Loucy (cell line): ENCODE measurements around the gene RAD51B.
A peak's percentile ranks its signal among the peaks of the same experiment; 100 is the strongest.

Experiments
- H2AFZ ChIP-seq: fragments of 200-600 bp; sonication (generic); 2 replicates; pipeline ENCODE4 v1.6.0; 2016; ENCODE audit warnings: antibody characterized with exemption, mild to moderate bottlenecking, low read length, moderate library complexity
- H3F3A ChIP-seq: fragments of 200-600 bp; 2 replicates; pipeline ENCODE4 v1.6.0; 2016; ENCODE audit warnings: antibody characterized with exemption, low read depth, mild to moderate bottlenecking
- H3K27me3 ChIP-seq: fragments of 200-600 bp; sonication (generic); 2 replicates; pipeline ENCODE4 v1.6.1; 2014; ENCODE audit warnings: low read length, mild to moderate bottlenecking; ENCODE audit not compliant: insufficient read depth, poor library complexity, severe bottlenecking
- H3K36me3 ChIP-seq: fragments of 200-600 bp; sonication (generic); 2 replicates; pipeline ENCODE4 v1.6.1; 2016; ENCODE audit warnings: low read length; ENCODE audit not compliant: insufficient read depth
- H3K4me1 ChIP-seq: fragments of 200-600 bp; sonication (generic); 2 replicates; pipeline ENCODE4 v1.5.1; 2014; ENCODE audit warnings: low read length, mild to moderate bottlenecking; ENCODE audit not compliant: insufficient read depth, poor library complexity, severe bottlenecking
- H3K4me2 ChIP-seq: fragments of 200-600 bp; sonication (generic); 2 replicates; pipeline ENCODE4 v1.6.0; 2014; ENCODE audit warnings: antibody characterized with exemption, low read length, low read depth, mild to moderate bottlenecking; ENCODE audit not compliant: poor library complexity, severe bottlenecking
- H3K4me3 ChIP-seq: fragments of 200-600 bp; sonication (generic); 2 replicates; pipeline ENCODE4 v1.5.1; 2014; ENCODE audit warnings: low read length, mild to moderate bottlenecking, mixed read lengths; ENCODE audit not compliant: poor library complexity, severe bottlenecking
- H3K79me2 ChIP-seq: fragments of 200-600 bp; sonication (generic); 2 replicates; pipeline ENCODE4 v1.6.1; 2014; ENCODE audit warnings: low read length; ENCODE audit not compliant: insufficient read depth
- H3K9ac ChIP-seq: fragments of 200-600 bp; sonication (generic); 2 replicates; pipeline ENCODE4 v1.6.0; 2014; ENCODE audit warnings: mild to moderate bottlenecking, low read depth, low read length, moderate library complexity; ENCODE audit not compliant: poor library complexity, severe bottlenecking
- H3K9me2 ChIP-seq: fragments of 200-600 bp; sonication (generic); replicated peaks from 2 replicates; pipeline ENCODE4 v1.6.1; 2016; ENCODE audit warnings: low read depth, low read length, mixed read lengths
- H3K9me3 ChIP-seq: fragments of 200-600 bp; sonication (generic); 2 replicates; pipeline ENCODE4 v1.6.1; 2014; ENCODE audit warnings: mild to moderate bottlenecking, antibody characterized with exemption, low read length, low read depth; ENCODE audit not compliant: insufficient read depth
- H4K20me1 ChIP-seq: fragments of 200-600 bp; sonication (generic); 2 replicates; pipeline ENCODE4 v1.6.0; 2014; ENCODE audit warnings: antibody characterized with exemption, low read length, mild to moderate bottlenecking; ENCODE audit not compliant: insufficient read depth, poor library complexity, severe bottlenecking
- EZH2phosphoT487 ChIP-seq: fragments of 200-600 bp; IDR thresholded peaks from 2 replicates; pipeline ENCODE4 v1.6.1; 2018; ENCODE audit warnings: antibody characterized with exemption, mild to moderate bottlenecking, moderate library complexity, borderline replicate concordance
- TF ChIP-seq, protein P1 (sequence below): fragments of 200-600 bp; sonication (generic); conservative IDR thresholded peaks from 2 replicates; pipeline ENCODE4 v1.5.1; 2014; ENCODE audit warnings: mild to moderate bottlenecking, antibody characterized with exemption, low read length

RAD51B gene

DNA sequence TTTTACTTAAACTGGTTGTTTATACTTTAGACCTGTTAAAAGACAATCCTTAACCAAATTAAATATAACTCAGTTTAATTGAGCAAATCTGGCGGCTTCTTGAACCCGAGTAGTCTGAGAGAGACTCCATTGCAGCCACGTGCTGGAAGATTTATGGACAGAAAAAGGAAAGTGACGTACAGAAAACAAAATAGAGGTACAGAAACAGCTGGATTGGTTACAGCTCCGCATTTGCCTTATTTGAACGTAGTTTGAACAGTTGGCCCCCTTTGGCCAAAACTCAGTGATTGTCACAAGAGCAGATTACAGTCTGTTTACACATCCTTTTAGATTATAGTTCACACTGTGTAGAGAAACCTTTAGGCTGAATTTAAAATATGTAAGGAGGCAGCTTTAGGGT lies 155.9 kb downstream of the RAD51B start:
- H4K20me1 ChIP-seq = no peaks in the 10 kb centered on the region
- TF ChIP-seq EZH2phosphoT487 = no peak
- TF ChIP-seq, protein P1, sequence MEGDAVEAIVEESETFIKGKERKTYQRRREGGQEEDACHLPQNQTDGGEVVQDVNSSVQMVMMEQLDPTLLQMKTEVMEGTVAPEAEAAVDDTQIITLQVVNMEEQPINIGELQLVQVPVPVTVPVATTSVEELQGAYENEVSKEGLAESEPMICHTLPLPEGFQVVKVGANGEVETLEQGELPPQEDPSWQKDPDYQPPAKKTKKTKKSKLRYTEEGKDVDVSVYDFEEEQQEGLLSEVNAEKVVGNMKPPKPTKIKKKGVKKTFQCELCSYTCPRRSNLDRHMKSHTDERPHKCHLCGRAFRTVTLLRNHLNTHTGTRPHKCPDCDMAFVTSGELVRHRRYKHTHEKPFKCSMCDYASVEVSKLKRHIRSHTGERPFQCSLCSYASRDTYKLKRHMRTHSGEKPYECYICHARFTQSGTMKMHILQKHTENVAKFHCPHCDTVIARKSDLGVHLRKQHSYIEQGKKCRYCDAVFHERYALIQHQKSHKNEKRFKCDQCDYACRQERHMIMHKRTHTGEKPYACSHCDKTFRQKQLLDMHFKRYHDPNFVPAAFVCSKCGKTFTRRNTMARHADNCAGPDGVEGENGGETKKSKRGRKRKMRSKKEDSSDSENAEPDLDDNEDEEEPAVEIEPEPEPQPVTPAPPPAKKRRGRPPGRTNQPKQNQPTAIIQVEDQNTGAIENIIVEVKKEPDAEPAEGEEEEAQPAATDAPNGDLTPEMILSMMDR = no peak
- peaks cover 36% of the 10 kb centered on the region for H3K4me1 ChIP-seq
- no peak overlapping the region for H3K4me2 ChIP-seq
- no peak overlapping the region for H3K4me3 ChIP-seq
- no peaks in the 10 kb centered on the region for H3F3A ChIP-seq
- no peak overlapping the region for H2AFZ ChIP-seq
- no peak overlapping the region for H3K9ac ChIP-seq
- no peaks in the 10 kb centered on the region for H3K36me3 ChIP-seq
- no peaks in the 10 kb centered on the region for H3K27me3 ChIP-seq
- no peaks in the 10 kb centered on the region for H3K9me2 ChIP-seq
- no peaks in the 10 kb centered on the region for H3K9me3 ChIP-seq
- no peaks in the 10 kb centered on the region for H3K79me2 ChIP-seq

DNA sequence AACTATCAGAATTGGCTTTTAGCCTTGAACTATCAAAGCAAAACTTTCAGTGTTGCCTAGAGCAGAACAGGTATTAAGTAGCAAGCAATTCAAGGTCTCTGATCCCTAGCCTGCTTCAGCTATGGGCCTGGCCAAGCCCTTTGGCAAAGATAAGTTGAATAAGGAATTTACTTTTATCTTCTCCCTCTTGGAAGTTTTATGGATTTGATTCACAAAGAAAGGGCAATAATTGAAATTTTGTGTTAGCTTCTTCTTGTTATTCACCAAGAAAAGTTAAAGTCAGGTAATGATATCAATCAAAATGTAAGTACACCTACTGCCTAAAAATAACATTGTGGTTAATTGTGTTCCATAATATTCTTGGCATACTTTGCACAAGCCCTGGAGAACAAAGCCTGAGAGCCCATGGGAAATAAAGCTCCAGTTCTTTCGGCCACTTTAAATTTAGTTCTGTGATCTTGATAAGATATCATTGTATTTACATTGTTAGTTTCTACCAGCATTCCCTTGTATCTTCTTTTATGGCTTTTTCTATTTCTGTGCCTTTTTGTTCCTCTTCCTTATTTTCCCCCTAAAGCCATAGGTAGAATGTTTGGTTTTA lies 158.0 kb downstream of the RAD51B start:
- Histone ChIP-seq H4K20me1 (no peaks in the 10 kb centered on the region), H3K9ac (no peak overlapping the region), H3K79me2 (no peaks in the 10 kb centered on the region), H3K27me3 (no peaks in the 10 kb centered on the region), H3K9me2 (no peaks in the 10 kb centered on the region), H3K4me1 (peaks cover 36% of the 10 kb centered on the region), H3K4me3 (no peak overlapping the region), H3K36me3 (no peaks in the 10 kb centered on the region), H3F3A (no peaks in the 10 kb centered on the region), H3K9me3 (no peaks in the 10 kb centered on the region), H2AFZ (no peak overlapping the region), H3K4me2 (no peak overlapping the region)
- TF ChIP-seq, protein P1 = no peak

DNA sequence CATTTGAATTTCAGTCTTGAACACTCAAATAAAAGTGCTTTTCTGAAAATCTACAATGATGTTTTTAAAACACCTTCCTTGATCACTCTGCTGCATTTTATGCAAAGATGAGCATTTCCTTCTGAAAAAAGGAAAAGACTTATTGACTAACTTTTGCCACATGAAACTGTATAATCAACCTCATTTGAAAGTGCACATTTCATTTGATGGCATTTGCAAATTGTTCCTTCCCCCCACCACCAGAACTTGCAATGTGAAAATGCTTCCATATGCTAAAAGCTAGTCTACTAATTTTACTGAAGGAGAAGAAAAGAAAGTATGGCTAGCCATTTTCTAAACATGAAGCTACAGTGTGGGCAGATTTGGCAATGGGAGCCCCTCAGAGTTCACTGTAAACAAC lies 159.2 kb downstream of the RAD51B start:
- no peak overlapping the region for H3K4me3 ChIP-seq
- no peaks in the 10 kb centered on the region for H3K79me2 ChIP-seq
- H3F3A ChIP-seq = no peaks in the 10 kb centered on the region
- H2AFZ ChIP-seq = peak overlapping the region; percentile 50
- H3K9me3 ChIP-seq = no peaks in the 10 kb centered on the region
- no peaks in the 10 kb centered on the region for H3K9me2 ChIP-seq
- H4K20me1 ChIP-seq = no peaks in the 10 kb centered on the region
- H3K4me2 ChIP-seq = peak overlapping the region; percentile 16
- no peak overlapping the region for H3K9ac ChIP-seq
- TF ChIP-seq, protein P1 = no peak
- TF ChIP-seq EZH2phosphoT487 = no peak
- H3K4me1 ChIP-seq = peaks cover 24% of the 10 kb centered on the region
- no peaks in the 10 kb centered on the region for H3K27me3 ChIP-seq
- H3K36me3 ChIP-seq = no peaks in the 10 kb centered on the region
